ENCODE data around the gene TSPAN3. TPM values are rescaled to one million over a fixed set of nuclear protein-coding genes. Genes with fewer than 3 reads are reported as not detected.

The TSPAN3 gene
- total and polyA plus RNA-seq, 2 donors (not counting 3 experiments of a cell fraction or from before 2014, with no cell fraction given), result 215 to 606 TPM

- FAIRE-seq (no peak), DNase-seq (ENCODE audit: low read depth, low spot score) (no peak)
- CTCF ChIA-PET, result interaction anchor here (0.6 kb wide), 1 partner anchor 207 kb away, joined by 6 read pairs; no protein-coding TSS in a partner anchor
- H3K79me2 ChIP-seq (ENCODE audit: control insufficient read depth, insufficient read depth, low read length), result no peaks in the 10 kb centered on the region
- H3K9me3 ChIP-seq (replicated peaks; ENCODE audit: control insufficient read depth, insufficient read depth, low read length), result no peaks in the 10 kb centered on the region
- dilution Hi-C loops (cut with MboI; ENCODE audit: extremely low pct_ligation_motif_present, low sequenced_read_pairs) (no loop called here), intact Hi-C loops (cut with micrococcal nuclease) (no loop called here)
- BruUV-seq (replicated peaks), result no TSS peak
- H3K4me3 ChIP-seq (replicated peaks in 1 of 3; ENCODE audit: insufficient read depth in 1 of 3, low read depth in 1 of 3, low read length in 3 of 3), result no peak overlapping the region
- POLR2A ChIA-PET, result no interaction called here
- no peak overlapping the region for H3K27ac ChIP-seq (ENCODE audit: insufficient read depth, low read depth, low read length)
- H4K20me1 ChIP-seq (replicated peaks; ENCODE audit: control insufficient read depth, extremely low read depth, insufficient read depth, low read length), result no peaks in the 10 kb centered on the region
- H3K27me3 ChIP-seq (ENCODE audit: control insufficient read depth in 2 of 2, insufficient read depth in 2 of 2, low read length in 2 of 2), result peaks cover 0 to 2% of the 10 kb centered on the region in 2 experiments
- H2AFZ ChIP-seq (ENCODE audit: low read depth, low read length), result no peak overlapping the region
- H3K4me1 ChIP-seq (ENCODE audit: control insufficient read depth, extremely low read depth, insufficient read depth, low read length), result peaks cover 10% of the 10 kb centered on the region
- no peaks in the 10 kb centered on the region for H3K36me3 ChIP-seq (ENCODE audit: control insufficient read depth in 2 of 2, extremely low read depth in 1 of 2, insufficient read depth in 2 of 2, low read length in 2 of 2)
- no peak overlapping the region for H3K9ac ChIP-seq (replicated peaks; ENCODE audit: extremely low read depth, insufficient read depth, low read length)
- H3K9me1 ChIP-seq (replicated peaks; ENCODE audit: control insufficient read depth, extremely low read depth, insufficient read depth, low read length), result no peaks in the 10 kb centered on the region
- H3K4me2 ChIP-seq (ENCODE audit: insufficient read depth, low read length), result no peak overlapping the region
- TF ChIP-seq POLR2A (IDR thresholded peaks at IDR 0.05; ENCODE audit: low read depth, low read length), result no peak
- no peak for TF ChIP-seq FOS (IDR thresholded peaks at IDR 0.05; ENCODE audit: borderline replicate concordance, insufficient read depth, low read length)
- TF ChIP-seq GATA2 (IDR thresholded peaks at IDR 0.05; ENCODE audit: insufficient read depth, insufficient read length, low read depth, low read length), result no peak
- TF ChIP-seq MYC (IDR thresholded peaks at IDR 0.05; ENCODE audit: low read depth, low read length), result no peak
- no peak for TF ChIP-seq POLR2AphosphoS5 (IDR thresholded peaks at IDR 0.05; ENCODE audit: insufficient read depth, low read depth, low read length)
- no peak for TF ChIP-seq CTCF (IDR thresholded peaks at IDR 0.05; ENCODE audit: extremely low read depth in 1 of 2, insufficient read depth in 1 of 2, low read depth in 1 of 2, low read length in 2 of 2)
- TF ChIP-seq EZH2 (IDR thresholded peaks at IDR 0.05; ENCODE audit: borderline replicate concordance, low read depth, low read length, severe bottlenecking), result no peak
- TF ChIP-seq JUN (IDR thresholded peaks at IDR 0.05; ENCODE audit: borderline replicate concordance, insufficient read depth, insufficient read length, low read depth), result no peak
These were observed 76.4 kb downstream of the TSPAN3 start for GRCh38 chr15:76994496-76994895.

All from endothelial cell of umbilical vein (primary cell).